LNCAP (cell line): ENCODE results near the gene TMPRSS13.

Experiments
- TF ChIP-seq, protein P1 (sequence below): fragments of 450-650 bp; IDR thresholded peaks from 2 replicates; pipeline ENCODE4 v1.5.1; 2017; ENCODE audit warnings: mild to moderate bottlenecking

The TMPRSS13 gene

DNA sequence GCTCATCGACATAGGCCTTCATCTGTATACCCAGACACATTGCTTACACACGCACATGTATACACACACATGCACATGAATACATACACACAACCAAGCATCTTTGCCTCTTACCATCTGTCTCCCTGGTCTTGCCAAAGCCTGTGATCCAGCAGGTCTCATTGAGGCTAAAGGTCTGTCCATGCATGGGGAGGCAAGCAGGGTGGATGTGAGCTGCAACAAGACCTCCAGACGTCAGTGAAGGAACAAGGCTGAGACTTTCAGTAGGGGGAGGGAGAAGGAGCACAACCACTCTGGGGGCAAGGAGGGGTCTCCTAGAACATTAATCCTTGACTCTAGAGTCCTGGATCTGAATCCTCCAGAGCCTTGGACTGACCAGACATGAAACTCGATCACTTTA, 23.7 kb downstream of the TMPRSS13 start:
- TF ChIP-seq, protein P1, sequence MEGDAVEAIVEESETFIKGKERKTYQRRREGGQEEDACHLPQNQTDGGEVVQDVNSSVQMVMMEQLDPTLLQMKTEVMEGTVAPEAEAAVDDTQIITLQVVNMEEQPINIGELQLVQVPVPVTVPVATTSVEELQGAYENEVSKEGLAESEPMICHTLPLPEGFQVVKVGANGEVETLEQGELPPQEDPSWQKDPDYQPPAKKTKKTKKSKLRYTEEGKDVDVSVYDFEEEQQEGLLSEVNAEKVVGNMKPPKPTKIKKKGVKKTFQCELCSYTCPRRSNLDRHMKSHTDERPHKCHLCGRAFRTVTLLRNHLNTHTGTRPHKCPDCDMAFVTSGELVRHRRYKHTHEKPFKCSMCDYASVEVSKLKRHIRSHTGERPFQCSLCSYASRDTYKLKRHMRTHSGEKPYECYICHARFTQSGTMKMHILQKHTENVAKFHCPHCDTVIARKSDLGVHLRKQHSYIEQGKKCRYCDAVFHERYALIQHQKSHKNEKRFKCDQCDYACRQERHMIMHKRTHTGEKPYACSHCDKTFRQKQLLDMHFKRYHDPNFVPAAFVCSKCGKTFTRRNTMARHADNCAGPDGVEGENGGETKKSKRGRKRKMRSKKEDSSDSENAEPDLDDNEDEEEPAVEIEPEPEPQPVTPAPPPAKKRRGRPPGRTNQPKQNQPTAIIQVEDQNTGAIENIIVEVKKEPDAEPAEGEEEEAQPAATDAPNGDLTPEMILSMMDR = no peak

DNA sequence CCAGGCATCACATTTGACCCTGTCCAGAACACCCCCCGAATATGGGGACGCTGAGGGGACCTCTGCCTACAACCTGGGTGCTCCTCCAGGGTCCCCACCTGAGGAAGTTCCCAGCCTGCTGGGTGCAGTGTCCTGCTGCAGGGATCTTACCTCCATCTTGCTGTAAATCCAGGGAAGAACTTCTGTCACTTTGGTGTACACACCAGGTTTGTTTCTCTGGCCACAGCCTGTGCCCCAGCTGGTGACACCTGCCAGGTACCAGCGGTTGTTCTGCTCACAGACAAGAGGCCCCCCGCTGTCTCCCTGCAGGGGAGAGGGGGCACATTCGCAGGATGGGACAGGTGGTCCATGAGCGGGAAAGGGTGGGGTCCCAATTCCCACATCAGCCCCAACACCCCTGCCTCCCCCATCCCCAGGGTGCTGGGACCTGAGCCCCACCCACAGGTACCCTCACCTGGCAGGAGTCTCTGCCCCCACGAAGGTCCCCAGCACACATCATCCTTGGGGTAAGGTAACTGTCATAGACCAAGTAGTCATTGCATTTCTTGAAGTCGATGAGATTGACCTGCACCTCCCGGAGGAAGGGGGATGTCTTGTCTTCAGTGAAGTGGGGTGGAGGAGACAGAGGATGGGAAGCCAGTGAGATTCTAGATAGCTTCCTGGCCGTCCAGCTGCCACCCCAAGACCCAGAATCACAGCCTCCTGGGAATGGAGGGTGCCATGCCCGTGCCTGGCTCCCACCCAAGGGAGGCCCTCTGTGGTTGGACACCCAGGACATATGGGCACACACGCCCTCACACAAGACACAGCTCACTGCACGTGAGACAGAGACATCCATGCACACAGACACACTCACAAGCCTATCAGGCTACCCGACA, 25.5 kb downstream of the TMPRSS13 start:
- TF ChIP-seq, protein P1 = no peak

DNA sequence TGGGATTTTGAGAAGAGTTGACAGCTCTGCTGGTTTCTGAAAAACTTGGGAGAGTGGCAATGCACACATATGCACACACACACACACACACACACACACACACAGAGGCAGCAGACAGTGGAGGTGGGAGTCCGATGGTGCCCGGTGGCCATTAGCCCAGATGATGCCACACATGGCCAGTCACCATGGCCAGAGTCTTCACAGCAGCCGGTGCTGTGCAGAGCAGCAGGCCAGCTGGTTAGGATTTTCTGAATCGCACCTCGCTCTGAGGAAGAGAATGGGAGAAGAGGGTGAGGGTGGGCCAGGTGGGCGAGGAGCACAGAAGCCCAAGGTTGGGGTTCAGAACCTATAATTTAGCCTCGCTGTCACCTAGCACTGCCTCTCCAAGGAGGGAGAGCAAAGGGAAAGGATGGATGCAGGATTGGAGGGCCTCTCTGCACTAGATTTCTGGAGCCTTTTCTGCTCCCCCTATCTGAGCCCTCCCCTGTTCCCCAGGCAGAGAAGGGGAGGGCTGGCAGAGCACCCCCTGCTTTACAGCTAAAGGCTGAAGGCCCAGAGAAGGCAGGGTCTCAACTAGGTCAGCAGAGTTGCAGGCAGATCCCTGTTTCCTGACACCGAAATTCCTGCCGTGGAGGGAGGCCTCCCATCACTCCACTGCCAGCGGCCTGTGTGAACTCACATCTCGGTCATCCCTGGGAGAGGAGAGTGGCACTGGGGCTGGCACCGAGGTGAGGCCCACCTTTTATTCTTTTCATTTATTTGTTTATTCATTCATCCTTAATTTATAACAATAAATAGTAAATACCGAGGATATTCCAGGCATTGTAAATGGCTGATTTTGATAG, 27.0 kb downstream of the TMPRSS13 start:
- TF ChIP-seq, protein P1 = no peak

DNA sequence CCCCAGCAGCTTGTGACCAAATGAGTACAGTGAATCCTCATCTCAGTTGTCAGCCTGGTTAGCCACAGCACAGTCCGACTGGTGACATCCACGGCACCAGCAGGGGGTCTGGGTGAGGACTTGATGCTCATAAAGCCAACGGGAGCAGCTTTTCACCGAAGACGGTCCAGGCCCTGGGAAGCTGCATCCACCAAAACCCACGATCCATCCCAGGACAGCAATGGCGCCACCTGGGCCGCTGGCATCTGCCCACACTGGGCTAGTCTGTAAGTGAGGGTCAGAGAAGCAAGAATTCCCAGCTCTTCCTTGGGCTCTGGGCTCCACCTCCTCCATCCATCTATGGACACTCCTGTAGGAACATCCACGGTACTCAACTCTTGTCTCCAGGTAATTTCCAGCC, 27.6 kb downstream of the TMPRSS13 start:
- TF ChIP-seq, protein P1 = no peak

DNA sequence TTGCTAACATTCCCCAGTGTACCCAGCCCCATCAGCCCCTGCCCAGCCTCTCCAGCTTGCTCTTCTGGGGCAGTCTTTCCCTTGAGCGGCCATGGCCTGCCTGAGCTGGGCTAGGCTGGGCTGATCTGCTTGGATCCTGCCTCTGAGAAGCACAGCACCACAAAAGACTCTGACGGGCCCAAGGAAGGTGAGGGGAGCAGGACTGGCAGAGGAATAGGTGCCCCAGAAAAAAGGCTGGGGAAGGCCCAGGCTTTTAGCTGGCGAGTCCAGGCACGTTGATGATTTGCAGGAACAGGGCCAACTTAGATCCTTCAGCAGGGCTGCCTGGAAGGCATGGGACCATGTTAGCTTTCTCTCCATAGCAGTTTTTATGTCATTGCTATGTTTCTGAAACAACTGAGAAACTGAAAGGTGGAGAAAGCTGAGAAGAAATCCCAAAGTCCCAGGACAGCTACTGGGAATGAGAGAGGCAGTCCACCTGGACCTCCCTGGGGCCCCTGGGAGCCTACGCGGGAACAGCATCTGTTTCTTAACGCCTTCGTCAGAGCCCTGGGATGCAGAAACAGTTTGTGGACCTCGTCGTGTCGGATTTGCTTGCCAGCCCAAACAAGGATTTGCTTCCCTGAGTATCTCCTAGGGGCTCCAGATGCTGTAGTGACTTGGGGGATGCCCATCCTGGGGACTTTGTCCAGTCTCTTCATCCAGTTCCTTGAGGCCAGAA, 28.3 kb downstream of the TMPRSS13 start:
- TF ChIP-seq, protein P1 = no peak

DNA sequence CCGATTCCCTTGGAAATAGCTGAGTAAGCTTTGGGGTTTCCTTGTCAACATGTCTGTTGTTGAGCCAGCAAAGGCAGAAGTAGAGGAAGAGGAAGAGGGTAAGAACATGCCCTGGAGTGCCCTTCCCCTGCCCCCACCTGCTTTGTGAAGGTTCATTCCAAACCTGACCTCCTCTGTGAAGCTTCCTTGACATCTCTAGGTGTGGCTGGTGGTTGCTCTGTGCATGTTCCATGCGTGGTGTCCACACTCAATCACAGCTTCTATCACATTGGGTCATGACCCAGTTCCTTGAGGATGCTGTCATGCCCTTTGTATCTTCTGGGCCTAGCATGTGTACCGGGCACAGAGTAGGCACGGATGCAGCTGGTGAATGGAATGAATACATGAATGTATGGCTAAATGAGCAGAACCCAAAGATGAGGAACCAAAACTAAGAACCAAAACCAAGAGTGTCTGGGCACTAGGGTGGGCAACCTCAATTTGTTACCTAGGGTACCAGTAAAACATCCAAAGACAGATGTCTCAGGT, 29.0 kb downstream of the TMPRSS13 start:
- TF ChIP-seq, protein P1 = no peak

DNA sequence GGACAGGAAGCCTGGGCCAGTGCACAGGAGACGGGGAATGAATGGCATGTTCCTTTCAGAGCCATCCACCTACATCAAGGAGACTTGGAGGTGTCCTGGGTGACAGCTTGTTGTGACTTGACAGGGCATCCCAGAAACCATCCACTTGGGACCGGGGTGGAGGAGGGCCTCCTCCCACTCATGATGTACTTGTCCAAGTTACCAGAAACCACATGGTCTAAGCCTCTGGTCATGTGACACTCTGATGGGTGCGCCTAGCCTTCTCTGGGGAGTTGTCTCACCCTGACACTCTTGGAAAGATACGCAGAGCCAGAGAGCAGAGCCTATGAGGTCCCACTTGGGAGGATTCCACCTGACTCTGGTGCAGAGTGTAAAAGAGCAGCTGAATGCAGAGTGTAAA, 31.1 kb downstream of the TMPRSS13 start:
- TF ChIP-seq, protein P1 = no peak
